ENCODE results near the gene ARL6IP4.

- TF ChIP-seq CTCF (conservative IDR thresholded peaks at IDR 0.05): no peak
- no peak for TF ChIP-seq EZH2 (IDR thresholded peaks at IDR 0.05; ENCODE audit: low read depth)
These were observed 6.8 kb downstream of the ARL6IP4 start for GRCh38 chr12:122987086-122987951.
